Measurements from ENCODE around the gene PCBP1.
"Not testable (repeated sequence)": the region's sequence is repeated elsewhere in the genome, so short reads cannot be mapped to it uniquely, and the experiment has no call there.

PCBP1 gene

DNA sequence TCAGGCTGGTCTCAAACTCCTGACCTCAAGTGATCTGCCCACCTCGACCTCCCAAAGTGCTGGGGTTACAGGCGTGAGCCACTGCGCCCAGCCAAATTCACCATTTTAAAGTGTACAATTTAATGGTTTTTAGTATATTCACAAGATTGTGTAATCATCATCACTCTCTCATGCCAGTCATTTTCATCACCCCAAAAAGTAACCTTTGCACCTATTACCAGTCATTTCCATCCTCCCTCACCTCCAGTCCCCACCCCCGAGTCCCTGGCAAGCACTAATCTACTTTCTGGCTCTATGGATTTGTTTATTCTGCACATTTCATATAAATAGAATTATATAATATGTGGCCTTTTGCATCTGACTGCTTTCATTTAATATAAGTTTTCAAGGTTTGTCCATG, 10.8 kb downstream of the PCBP1 start:
- no peak for DNase-seq (ENCODE audit: low spot score)

DNA sequence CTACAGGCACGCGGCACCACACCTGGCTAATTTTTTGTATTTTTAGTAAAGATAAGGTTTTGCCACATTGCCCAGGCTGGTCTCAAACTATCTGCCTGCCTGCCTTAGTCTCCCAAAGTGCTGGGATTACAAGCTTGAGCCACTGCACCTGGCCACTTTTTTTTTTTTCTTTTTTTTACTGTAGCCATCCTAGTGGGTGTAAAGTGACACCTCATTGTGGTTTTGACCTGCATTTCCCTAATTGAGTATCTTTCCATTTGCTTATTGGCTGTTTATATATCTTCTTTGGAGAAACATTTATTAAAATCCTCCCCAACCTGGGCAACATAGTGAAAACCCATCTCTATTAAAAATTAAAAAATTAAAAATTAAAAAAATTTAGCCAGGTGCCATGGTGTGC, 12.0 kb downstream of the PCBP1 start:
- no peak for DNase-seq (ENCODE audit: low spot score)

DNA sequence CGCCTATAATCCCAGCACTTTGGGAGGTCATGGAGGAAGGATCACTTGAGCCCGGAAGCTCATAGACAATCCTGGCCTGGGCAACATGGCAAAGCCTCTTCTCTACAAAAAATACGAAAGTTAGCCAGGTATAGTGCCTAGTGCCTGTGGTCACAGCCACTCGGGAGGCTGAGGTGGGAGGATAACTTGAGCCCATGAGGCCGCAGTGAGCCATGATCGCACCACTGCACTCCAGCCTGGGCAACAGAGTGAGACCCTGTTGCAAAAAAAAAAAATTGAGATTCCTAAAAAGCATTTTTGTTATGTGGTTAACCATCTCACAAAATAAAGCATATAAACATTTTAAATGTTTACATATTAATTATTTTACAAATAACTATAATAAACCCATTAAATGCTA, 13.9 kb downstream of the PCBP1 start:
- DNase-seq (ENCODE audit: low spot score), result no peak

DNA sequence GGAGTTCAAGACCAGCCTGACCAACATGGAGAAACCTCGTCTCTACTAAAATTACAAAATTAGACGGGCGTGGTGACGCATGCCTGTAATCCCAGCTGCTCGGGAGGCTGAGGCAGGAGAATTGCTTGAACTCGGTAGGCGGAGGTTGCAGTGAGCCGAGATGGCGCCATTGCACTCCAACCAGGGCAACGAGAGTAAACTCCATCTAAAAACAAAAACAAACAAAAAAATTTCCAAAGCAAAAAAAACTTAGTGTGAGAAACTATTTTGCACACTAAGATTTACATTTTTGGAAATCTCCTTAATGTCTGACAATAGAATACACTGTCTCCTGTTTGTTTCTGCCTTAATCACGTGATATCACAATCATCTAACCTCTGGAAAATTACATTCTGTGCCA, 14.4 kb downstream of the PCBP1 start:
- not testable (repeated sequence) for DNase-seq (ENCODE audit: low spot score)

DNA sequence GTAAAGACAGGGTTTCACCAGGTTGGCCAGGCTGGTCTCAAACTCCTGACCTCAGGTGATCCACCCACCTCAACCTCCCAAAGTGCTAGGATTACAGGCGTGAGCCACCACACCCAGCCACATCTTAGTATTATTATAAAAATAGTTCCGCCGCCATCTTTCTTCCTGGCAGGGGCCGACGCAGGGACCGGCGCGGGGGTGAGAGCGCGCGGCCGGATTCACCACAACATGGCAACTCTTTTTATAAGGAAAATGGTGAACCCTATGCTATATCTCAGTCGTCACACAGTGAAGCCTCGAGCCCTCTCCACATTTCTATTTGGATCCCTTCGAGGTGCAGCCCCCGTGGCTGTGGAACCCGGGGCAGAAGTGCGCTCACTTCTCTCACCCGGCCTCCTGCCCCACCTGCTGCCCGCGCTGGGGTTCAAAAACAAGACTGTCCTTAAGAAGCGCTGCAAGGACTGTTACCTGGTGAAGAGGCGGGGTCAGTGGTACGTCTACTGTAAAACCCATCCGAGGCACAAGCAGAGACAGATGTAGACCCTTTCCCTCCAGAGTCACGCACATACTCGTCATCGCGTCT, 15.1 kb downstream of the PCBP1 start:
- not testable (repeated sequence) for DNase-seq (ENCODE audit: low spot score)

DNA sequence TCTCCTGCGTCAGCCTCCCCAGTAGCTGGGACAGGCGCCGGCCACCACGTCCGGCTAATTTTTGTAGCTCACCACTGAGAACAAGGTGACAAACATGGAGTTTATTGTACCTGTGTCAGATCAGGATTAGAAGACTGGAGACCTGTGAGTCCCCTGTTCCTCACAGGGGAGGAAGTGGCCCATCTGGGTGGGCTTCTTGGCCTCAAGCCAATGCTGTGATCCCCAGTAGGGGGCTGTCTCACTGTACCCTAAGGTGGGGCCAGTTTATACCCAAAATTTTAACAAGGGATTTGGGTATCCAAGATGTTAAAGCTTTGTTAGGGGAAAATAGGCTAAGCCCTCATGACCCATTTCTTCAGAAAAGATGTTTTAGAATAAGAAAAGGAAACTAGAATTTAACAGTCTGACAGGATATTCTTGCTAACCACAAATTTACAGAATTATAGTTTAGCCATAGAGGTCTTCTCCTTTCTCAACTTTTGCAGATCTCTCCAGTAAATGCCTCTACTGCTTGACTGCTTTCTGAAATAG, 16.3 kb downstream of the PCBP1 start:
- DNase-seq (ENCODE audit: low spot score), result no peak

DNA sequence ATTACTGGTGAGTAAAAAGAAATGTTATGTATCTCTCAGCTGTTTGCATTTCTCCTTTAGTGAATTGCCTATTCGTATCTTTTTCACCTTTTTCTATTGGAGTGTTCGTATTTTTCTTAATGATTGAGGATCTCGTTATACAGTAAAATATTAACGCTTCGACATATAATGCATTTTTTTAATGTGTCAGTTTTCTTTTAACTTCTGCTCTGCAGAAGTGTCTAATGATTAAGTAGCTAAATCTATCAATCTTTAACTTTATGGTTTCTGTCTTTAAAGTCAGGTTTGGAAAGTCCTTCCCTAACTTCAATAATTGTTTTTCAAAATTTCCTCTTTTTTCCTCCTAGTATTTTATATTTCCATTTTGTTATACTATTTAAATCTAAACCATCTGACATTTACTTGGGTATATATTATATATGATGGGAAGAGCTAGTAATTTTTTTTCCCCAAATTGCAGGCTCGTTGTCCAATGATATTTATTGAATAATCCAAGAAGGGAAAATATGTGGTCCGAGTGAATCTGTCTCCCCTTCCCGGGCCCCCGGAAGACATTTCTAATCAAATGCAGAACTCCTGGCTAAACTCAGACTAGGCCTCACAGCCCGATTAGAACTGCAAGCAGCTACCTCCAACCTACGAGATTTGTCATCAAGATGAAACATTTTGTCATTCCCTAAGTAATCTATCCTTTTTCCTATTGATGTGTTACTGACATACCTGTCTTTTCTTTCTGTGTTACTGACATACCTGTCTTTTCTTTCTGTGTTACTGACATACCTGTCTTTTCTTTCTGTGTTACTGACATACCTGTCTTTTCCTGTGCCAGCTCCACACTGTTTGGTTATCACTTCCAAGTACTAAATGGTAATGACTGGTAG, 17.2 kb downstream of the PCBP1 start:
- DNase-seq (ENCODE audit: low spot score), result no peak

DNA sequence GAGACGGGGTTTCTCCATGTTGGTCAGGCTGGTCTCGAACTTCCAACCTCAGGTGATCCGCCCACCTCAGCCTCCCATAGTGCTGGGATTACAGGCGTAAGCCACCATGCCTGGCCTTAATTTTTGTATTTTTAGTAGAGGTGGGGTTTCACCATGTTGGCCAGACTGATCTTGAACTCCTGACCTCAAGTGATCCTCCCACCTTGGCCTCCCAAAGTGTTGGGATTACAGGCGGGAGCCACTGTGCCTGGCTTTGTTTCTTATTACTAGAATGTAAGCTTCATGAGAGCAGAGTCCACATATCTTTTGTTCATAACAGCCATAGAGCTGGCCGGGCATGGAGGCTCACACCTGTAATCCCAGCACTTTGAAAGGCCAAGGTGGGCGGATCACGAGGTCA, 18.9 kb downstream of the PCBP1 start:
- not testable (repeated sequence) for DNase-seq (ENCODE audit: low spot score)

DNA sequence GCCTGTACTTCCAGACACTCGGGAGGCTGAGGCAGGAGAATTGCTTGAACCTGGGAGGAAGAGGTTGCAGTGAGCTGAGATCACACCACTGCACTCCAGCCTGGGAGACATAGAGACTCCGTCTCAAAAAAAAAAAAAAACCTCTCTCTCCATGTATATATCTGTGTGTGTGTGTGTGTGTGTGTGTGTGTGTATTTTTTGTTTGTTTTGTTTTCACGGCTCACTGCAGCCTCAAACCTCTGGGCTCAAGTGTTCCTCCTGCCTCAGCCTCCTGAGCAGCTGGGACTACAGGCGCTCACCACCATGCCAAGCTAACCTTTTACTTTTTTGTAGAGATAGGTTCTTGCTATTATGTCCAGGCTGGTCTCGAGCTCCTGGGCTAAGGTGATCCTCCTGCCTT, 23.1 kb downstream of the PCBP1 start:
- DNase-seq (ENCODE audit: low spot score), result not testable (repeated sequence)

DNA sequence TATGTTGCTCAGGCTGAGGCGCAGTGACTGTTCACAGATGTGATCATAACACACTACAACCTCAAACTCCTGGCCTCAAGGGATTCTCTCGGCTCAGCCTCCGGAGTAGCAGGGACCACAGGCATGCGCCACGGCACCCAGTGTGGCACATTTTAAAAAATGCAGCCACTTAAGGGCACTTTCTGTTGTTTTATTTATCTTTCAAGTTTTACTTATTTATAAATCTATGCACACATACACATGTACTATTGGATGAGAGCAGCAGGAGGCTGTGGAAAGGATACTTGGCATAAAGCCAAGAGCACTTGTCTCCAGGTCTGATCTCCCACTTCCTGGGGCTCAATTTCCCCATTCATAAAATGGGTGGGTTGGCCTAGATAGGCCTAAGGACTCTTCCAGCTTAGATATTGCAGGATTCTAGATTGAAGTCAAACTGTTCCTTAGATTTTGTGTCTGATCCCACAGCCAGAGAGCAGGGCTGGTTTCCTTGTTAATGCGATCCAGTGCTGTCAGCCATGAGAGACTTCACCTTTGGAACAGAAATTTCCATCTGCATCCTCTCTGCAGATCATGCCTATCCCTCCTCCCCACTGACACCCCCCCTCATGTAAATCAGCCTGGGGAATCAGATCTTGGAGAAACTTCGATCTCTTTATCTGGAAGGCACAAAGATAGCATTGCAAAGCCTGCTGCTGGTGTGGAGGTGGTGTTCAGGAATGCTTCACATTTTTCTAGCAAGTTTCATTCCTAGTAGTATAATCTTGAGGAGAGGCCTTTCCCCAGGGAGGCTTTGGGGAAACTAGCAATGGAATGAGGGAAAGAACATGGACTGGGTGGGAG, 24.7 kb downstream of the PCBP1 start:
- DNase-seq (ENCODE audit: low spot score), result no peak

DNA sequence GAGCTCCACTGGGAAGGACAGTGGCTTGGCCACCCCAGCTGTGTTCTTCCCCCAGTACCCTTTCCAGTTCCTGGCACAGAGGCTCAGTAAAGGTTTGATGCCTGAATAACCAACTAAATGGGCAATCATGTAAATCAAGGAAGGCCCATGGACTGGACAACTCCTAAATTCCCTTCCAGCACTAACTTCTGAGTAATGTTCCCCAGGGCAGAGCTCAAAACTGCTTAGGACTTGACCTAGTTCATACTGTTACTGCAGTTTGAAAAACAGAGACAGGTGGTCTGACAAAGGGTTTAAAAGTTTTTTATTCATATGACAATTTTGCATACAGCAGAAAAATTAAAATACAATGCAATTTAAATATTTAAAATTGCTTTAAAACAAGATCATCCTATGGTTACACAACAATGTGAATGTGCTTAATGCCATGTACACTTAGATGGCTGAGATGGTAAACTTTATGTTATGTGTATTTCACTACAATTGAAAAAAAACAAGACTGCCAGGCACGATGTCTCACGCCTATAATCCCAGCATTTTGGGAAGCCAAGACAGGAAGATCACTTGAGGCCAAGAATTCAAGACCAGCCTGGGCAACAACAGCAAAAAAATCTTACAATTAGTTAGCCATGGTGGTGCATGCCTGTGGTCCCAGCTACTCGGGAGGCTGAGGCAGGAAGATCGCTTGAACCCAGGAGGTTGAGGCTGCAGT, 26.2 kb downstream of the PCBP1 start:
- DNase-seq (ENCODE audit: low spot score), result no peak

DNA sequence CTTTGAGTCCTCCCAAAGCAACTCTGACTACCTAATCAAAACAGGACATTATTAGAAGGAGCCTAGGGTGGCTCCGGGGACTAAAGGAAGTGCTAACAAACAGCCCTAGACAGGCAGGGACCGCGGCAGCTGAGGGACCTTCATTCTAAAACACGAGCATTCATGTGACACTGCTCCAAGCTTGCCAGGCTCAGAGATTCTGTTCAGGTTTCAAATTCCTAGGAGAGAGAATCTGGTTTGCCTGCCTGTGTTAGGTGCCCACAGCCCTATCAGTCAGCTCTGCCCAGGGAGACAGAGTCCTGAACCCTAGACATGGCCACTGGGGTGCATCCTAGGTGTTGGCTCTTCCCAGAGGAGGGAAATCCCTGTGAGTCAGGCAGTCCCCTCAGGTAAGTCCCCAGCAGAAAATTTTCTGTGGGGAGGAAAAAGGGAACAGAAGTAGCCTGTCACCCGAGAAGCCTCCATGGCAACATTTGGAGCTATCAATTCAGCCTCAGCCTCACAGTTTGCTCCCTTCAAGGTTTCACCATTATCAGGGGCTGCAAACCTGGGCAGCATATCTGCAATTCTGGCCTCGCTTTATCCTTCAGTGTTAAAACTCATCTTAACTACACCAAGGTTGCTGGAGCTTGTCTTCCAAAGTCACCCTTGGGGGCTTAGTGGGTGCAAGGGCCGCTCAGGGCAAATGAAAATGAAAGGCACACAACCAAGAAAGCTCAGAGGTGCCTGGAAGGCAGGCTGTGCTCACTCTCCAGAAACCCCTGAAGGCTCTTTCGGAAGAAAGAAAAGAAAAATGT, 28.6 kb downstream of the PCBP1 start:
- peak; percentile 24 for DNase-seq (ENCODE audit: low spot score)

DNA sequence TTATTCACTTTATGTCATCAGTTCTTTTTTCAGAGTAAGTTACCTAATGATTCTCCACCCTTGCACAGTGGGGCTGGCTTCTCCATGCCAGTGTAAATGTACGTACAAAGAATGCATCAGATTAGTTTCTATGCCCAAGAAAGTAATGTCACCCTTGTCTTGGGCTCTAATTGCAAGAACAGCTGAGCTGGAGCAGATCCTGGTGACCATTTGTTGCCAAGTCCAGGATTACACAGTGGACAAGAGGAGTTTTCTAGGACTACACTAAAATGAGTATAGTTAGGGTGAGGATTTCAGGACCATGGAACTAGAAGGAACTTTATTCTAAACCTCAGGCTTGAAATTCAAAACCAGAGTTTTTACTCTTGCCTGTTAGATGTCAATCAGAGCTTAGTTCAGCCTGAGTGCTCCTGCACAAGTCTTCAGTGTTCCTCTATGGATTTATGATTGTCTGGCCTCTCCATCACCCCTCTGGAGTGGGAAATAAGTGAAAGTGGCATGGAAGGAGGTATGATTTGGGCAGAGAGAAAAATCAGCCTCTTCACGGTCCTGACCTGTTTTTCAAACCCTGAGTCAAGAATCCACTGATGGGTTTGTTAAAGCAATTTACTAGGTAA, 29.8 kb downstream of the PCBP1 start:
- no peak for DNase-seq (ENCODE audit: low spot score)

DNA sequence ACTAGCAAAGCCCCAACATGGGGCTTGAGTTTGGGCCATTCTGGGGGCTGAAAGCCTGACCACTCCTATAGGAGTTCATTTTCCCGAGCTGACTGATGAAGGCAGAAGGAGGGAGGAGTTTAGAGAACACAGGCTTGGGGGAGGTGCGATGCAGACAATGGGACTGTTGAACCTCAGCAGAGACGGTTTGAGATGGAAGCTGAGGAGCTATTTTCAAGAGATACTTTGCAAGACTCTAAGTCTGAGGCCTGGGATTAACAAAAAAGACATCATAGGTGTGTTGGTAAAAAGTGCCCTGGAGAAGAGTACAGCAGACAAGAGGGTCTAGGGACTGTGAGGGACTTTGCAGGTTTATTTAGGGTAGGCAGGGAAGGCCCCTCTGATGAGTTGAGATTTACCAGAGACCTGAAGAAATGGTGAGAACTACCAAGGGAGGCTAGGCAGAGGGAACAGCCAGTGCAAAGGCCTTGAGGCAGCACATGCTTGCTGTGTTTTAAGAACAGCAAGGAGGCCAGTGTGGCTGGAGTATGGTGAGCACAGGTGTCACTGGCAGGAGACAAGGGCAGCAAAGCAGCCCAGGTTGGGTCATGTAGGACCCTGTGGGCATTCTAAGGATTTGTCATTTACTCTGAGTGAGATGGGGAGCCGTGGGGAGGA, 31.6 kb downstream of the PCBP1 start:
- no peak for DNase-seq (ENCODE audit: low spot score)

DNA sequence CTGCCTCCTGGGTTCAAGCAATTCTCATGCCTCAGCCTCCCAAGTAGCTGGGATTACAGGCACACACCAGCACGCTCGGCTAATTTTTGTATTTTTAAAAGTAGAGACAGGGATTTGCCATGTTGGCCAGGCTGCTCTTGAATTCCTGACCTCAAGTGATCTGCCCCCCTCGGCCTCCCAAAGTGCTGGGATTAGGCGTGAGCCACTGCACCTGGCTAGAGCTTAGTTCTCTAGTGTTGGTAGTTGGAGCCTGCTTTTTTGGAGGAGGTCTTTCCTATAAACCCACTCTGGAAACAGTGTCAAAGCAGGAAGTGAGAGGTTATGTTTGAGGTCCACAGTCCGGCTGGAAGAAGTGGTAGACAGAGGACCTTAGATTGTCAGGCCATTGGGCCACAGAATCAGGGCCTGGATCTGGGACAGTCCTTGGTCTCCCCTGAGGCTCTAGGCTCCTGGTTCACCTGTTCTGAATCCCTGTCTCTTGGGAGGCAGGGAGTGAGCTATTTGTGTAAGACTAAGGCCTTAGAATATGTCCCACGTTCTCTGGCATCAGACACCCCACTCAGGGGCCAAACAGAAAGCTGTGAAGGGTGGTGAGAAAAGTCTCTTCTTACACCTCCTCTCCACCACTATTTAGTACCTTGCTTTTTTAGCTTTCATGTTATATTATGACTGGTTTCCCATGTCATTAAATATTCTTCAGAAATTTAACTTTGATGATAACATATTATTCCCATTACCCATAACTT, 34.5 kb downstream of the PCBP1 start:
- DNase-seq (ENCODE audit: low spot score), result no peak

DNA sequence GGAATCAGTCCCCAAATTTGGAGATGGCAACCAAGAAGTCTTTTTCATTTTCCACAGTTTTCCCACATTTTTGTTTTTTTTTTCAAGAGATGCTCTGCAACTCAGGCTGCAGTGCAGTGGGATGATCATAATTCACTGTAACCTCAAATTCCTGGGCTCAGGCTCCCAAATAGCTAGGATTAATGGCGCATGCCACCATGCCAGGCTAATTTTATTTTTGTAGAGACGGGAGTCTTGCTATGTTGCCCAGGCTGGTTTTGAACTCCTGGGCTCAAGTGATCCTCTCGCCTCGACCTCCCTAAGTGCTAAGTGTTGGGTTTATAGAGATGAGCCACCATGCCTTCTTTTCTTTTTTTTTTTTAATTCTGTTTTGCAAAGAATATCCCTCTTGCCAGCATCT, 35.2 kb downstream of the PCBP1 start:
- DNase-seq (ENCODE audit: low spot score), result no peak

DNA sequence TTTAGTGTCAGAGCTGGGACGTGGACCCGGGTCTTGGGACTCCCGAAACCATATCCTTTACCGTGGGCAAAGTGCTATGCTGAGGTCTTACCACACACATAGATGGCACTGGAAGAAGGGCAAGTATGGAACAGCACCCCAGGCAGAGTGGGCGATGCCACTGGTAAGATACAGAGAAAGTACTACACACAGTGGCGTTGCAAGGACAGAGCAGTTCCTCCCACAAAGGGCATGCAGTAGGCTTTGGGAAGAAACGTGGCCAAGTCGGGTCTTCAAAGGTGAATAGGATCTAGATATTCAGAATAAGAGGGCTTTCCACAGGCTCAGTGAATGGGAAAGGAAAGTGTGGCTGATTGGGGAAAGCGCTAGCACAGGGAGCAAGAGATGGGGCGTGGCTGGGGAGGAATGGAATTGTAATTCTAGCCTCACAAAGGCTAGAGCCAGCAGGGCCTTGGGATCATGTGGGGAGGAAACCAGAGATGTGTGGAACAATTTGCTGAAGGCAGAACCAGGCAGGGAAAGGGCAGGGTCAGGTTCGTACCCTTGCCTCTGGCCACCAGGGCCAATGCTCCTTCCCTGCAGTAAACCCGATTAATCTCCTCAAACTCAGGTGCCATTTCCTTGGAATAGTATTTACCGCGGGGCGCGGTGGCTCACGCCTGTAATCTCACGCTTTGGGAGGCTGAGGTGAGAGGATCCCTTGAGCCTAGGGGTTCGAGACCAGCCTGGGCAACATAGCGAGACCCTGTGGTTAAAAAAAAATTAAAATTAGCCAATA, 36.0 kb downstream of the PCBP1 start:
- DNase-seq (ENCODE audit: low spot score), result no peak

DNA sequence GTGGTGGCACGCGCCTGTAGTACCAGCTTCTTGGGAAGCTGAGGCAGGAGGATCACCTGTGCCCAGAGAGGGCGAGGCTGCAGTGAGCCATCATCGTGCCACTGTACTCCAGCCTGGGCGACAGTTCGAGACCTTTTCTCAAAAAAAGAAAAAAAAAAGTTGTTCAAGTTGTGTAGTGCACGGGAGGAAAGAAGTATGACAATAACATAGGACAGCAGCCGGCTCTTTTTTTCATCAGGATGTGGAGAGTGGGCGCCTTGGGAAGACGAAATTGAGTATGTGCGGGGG, 36.5 kb downstream of the PCBP1 start:
- DNase-seq (ENCODE audit: low spot score), result no peak

DNA sequence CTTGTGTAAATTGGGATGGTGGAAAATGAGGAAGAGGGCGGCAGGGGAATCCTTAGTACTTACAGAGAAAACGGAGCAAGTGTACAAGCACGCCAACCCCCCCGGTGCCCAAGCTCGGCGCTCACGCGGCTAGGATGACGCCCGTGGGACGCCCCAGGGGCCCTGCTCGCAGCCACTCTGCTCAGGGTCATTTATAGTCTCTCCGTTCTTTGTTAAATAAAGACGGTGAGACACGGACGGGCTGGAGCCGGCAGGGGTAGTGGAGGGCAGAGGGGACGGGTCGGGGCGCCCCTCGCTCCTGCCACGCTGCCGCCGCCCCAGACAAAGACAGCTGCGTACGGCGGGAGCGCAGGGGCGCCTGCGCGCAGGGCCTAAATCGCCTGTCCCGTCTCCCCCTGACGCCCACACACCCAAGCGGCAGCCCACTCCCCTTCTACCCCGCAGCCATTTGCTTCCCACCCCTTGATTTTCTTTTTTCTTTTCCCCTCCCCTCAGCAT, 37.8 kb downstream of the PCBP1 start:
- peak; percentile 71 for DNase-seq (ENCODE audit: low spot score)
